HEK293 (cell line): ENCODE results near the gene SPANXD.

Source experiments
- CTCF ChIA-PET: fragments of 350-600 bp; formaldehyde crosslinking; extraction: SDS; loops from one replicate; lab custom pipeline; 2021; ENCODE audit warnings: antibody characterized with exemption; lab: Yijun Ruan, JAX
- POLR2A ChIA-PET: fragments of 300-600 bp; formaldehyde crosslinking; extraction: SDS; loops from one replicate; lab custom pipeline; 2020; ENCODE audit warnings: antibody characterized with exemption, inconsistent platforms; lab: Yijun Ruan, JAX
- H3K27ac ChIP-seq: fragments of 200-500 bp; sonication (Bioruptor generic); 2 replicates; pipeline ENCODE4 v1.5.1; 2014; ENCODE audit warnings: low read depth, low read length, control low read depth, inconsistent platforms; ENCODE audit errors: extremely low read depth
- H3K36me3 ChIP-seq, 2 experiments: fragments of 200-500 bp in 1 of 2; sonication (Bioruptor generic) in 1 of 2; 1 replicate in 1 of 2; 2 replicates in 1 of 2; pipeline ENCODE4 v1.5.1; 2014 to 2017; ENCODE audit warnings: inconsistent platforms in 2 of 2, low read length in 2 of 2; ENCODE audit not compliant: control insufficient read depth in 2 of 2, insufficient read depth in 1 of 2
- H3K4me1 ChIP-seq: fragments of 200-500 bp; sonication (Bioruptor generic); 2 replicates; pipeline ENCODE4 v1.5.1; 2014; ENCODE audit warnings: mild to moderate bottlenecking, low read length, inconsistent platforms; ENCODE audit not compliant: control insufficient read depth, insufficient read depth
- H3K4me3 ChIP-seq: 2 replicates; pipeline ENCODE4 v1.5.1; 2011; ENCODE audit warnings: low read depth, mild to moderate bottlenecking, control low read depth, low read length, moderate library complexity
- H3K9me3 ChIP-seq: fragments of 200-500 bp; sonication (Bioruptor generic); 2 replicates; pipeline ENCODE4 v1.5.1; 2014; ENCODE audit warnings: low read depth, low read length, inconsistent platforms; ENCODE audit not compliant: control insufficient read depth, insufficient read depth
- KLF10 ChIP-seq: fragments of 450-650 bp; IDR thresholded peaks from 2 replicates; pipeline ENCODE4 v1.5.1; 2018; ENCODE audit warnings: missing biosample characterization, mild to moderate bottlenecking, missing genetic modification characterization
- MEIS1 ChIP-seq: sonication (generic); formaldehyde crosslinking; IDR thresholded peaks from 2 replicates; pipeline ENCODE4 v1.8.1; 2022; ENCODE audit warnings: missing genetic modification reagents, mild to moderate bottlenecking, borderline replicate concordance
- SP3 ChIP-seq: fragments of 450-650 bp; formaldehyde crosslinking; IDR thresholded peaks from 2 replicates; pipeline ENCODE4 v1.5.1; 2016; ENCODE audit warnings: missing biosample characterization, missing genetic modification characterization
- ZNF169 ChIP-seq: fragments of 450-650 bp; formaldehyde crosslinking; IDR thresholded peaks from 2 replicates; pipeline ENCODE4 v1.5.1; 2016; ENCODE audit warnings: missing biosample characterization, missing genetic modification characterization
- ZNF175 ChIP-seq: fragments of 450-650 bp; formaldehyde crosslinking; IDR thresholded peaks from 2 replicates; pipeline ENCODE4 v1.5.1; 2016; ENCODE audit warnings: missing biosample characterization, missing genetic modification characterization
- ZNF19 ChIP-seq: fragments of 450-650 bp; formaldehyde crosslinking; IDR thresholded peaks from 2 replicates; pipeline ENCODE4; 2016; ENCODE audit warnings: missing biosample characterization, missing genetic modification characterization, low read depth
- ZNF24 ChIP-seq: fragments of 450-650 bp; formaldehyde crosslinking; IDR thresholded peaks from 2 replicates; pipeline ENCODE4 v1.5.1; 2016; ENCODE audit warnings: missing biosample characterization, missing genetic modification characterization
- ZNF341 ChIP-seq: fragments of 450-650 bp; formaldehyde crosslinking; IDR thresholded peaks from 2 replicates; pipeline ENCODE4; 2016; ENCODE audit warnings: low read depth, missing biosample characterization, missing genetic modification characterization
- ZNF394 ChIP-seq: fragments of 450-650 bp; formaldehyde crosslinking; IDR thresholded peaks from 2 replicates; pipeline ENCODE4 v1.5.1; 2016; ENCODE audit warnings: missing biosample characterization, missing genetic modification characterization, mild to moderate bottlenecking, moderate library complexity, borderline replicate concordance
- ZNF404 ChIP-seq: fragments of 450-650 bp; formaldehyde crosslinking; IDR thresholded peaks from 2 replicates; pipeline ENCODE4 v1.5.1; 2017; ENCODE audit warnings: missing biosample characterization, missing genetic modification characterization
- ZNF530 ChIP-seq: fragments of 450-650 bp; formaldehyde crosslinking; IDR thresholded peaks from 2 replicates; pipeline ENCODE4 v1.5.1; 2016; ENCODE audit warnings: low read depth, missing biosample characterization, missing genetic modification characterization
- ZNF548 ChIP-seq: fragments of 450-650 bp; formaldehyde crosslinking; IDR thresholded peaks from 2 replicates; pipeline ENCODE4 v1.5.1; 2016; ENCODE audit warnings: missing biosample characterization, missing genetic modification characterization
- ZNF623 ChIP-seq: fragments of 450-650 bp; formaldehyde crosslinking; IDR thresholded peaks from 2 replicates; pipeline ENCODE4 v1.5.1; 2016; ENCODE audit warnings: missing biosample characterization, missing genetic modification characterization
- ZNF701 ChIP-seq: fragments of 450-650 bp; formaldehyde crosslinking; IDR thresholded peaks from 2 replicates; pipeline ENCODE4 v1.5.1; 2016; ENCODE audit warnings: missing biosample characterization, missing genetic modification characterization
- ZSCAN4 ChIP-seq: fragments of 450-650 bp; formaldehyde crosslinking; IDR thresholded peaks from 2 replicates; pipeline ENCODE4 v1.5.1; 2017; ENCODE audit warnings: missing biosample characterization, missing genetic modification characterization
- TF ChIP-seq, protein P1 (sequence below): fragments of 450-650 bp; formaldehyde crosslinking; conservative IDR thresholded peaks from 2 replicates; pipeline ENCODE4 v1.5.1; 2016; ENCODE audit warnings: low read depth, missing biosample characterization, missing genetic modification characterization
- TF ChIP-seq, protein P2 (sequence below): fragments of 450-650 bp; formaldehyde crosslinking; IDR thresholded peaks from 2 replicates; pipeline ENCODE4 v1.5.1; 2016; ENCODE audit warnings: missing biosample characterization, missing genetic modification characterization
- TF ChIP-seq, protein P3 (sequence below): fragments of 450-650 bp; formaldehyde crosslinking; IDR thresholded peaks from 2 replicates; pipeline ENCODE4 v1.5.1; 2017; ENCODE audit warnings: missing biosample characterization, missing genetic modification characterization

Gene SPANXD

GRCh38 chrX:141701072-141701471, 2.5 kb upstream of the SPANXD start:
- CTCF ChIA-PET: no interaction called here
- TF ChIP-seq MEIS1 (CRISPR knock-in tag): no peak
- TF ChIP-seq ZNF623 (tag by site-specific recombination): no peak
- no peak for TF ChIP-seq ZNF701 (tag by site-specific recombination)
- no peak for TF ChIP-seq ZNF169 (tag by site-specific recombination)
- TF ChIP-seq, protein P1, sequence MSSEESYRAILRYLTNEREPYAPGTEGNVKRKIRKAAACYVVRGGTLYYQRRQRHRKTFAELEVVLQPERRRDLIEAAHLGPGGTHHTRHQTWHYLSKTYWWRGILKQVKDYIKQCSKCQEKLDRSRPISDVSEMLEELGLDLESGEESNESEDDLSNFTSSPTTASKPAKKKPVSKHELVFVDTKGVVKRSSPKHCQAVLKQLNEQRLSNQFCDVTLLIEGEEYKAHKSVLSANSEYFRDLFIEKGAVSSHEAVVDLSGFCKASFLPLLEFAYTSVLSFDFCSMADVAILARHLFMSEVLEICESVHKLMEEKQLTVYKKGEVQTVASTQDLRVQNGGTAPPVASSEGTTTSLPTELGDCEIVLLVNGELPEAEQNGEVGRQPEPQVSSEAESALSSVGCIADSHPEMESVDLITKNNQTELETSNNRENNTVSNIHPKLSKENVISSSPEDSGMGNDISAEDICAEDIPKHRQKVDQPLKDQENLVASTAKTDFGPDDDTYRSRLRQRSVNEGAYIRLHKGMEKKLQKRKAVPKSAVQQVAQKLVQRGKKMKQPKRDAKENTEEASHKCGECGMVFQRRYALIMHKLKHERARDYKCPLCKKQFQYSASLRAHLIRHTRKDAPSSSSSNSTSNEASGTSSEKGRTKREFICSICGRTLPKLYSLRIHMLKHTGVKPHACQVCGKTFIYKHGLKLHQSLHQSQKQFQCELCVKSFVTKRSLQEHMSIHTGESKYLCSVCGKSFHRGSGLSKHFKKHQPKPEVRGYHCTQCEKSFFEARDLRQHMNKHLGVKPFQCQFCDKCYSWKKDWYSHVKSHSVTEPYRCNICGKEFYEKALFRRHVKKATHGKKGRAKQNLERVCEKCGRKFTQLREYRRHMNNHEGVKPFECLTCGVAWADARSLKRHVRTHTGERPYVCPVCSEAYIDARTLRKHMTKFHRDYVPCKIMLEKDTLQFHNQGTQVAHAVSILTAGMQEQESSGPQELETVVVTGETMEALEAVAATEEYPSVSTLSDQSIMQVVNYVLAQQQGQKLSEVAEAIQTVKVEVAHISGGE (tag by site-specific recombination): no peak
- TF ChIP-seq ZSCAN4 (tag by site-specific recombination): no peak
- no peak for TF ChIP-seq ZNF394 (tag by site-specific recombination)
- no peak for TF ChIP-seq ZNF404 (tag by site-specific recombination)
- no peak for TF ChIP-seq ZNF24
- no peak for TF ChIP-seq ZNF530 (tag by site-specific recombination)
- TF ChIP-seq ZNF19: no peak
- TF ChIP-seq SP3 (tag by site-specific recombination): no peak
- TF ChIP-seq, protein P2, sequence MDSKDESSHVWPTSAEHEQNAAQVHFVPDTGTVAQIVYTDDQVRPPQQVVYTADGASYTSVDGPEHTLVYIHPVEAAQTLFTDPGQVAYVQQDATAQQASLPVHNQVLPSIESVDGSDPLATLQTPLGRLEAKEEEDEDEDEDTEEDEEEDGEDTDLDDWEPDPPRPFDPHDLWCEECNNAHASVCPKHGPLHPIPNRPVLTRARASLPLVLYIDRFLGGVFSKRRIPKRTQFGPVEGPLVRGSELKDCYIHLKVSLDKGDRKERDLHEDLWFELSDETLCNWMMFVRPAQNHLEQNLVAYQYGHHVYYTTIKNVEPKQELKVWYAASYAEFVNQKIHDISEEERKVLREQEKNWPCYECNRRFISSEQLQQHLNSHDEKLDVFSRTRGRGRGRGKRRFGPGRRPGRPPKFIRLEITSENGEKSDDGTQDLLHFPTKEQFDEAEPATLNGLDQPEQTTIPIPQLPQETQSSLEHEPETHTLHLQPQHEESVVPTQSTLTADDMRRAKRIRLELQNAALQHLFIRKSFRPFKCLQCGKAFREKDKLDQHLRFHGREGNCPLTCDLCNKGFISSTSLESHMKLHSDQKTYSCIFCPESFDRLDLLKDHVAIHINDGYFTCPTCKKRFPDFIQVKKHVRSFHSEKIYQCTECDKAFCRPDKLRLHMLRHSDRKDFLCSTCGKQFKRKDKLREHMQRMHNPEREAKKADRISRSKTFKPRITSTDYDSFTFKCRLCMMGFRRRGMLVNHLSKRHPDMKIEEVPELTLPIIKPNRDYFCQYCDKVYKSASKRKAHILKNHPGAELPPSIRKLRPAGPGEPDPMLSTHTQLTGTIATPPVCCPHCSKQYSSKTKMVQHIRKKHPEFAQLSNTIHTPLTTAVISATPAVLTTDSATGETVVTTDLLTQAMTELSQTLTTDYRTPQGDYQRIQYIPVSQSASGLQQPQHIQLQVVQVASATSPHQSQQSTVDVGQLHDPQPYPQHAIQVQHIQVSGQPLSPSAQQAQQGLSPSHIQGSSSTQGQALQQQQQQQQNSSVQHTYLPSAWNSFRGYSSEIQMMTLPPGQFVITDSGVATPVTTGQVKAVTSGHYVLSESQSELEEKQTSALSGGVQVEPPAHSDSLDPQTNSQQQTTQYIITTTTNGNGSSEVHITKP: no peak
- TF ChIP-seq, protein P3, sequence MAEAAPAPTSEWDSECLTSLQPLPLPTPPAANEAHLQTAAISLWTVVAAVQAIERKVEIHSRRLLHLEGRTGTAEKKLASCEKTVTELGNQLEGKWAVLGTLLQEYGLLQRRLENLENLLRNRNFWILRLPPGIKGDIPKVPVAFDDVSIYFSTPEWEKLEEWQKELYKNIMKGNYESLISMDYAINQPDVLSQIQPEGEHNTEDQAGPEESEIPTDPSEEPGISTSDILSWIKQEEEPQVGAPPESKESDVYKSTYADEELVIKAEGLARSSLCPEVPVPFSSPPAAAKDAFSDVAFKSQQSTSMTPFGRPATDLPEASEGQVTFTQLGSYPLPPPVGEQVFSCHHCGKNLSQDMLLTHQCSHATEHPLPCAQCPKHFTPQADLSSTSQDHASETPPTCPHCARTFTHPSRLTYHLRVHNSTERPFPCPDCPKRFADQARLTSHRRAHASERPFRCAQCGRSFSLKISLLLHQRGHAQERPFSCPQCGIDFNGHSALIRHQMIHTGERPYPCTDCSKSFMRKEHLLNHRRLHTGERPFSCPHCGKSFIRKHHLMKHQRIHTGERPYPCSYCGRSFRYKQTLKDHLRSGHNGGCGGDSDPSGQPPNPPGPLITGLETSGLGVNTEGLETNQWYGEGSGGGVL (tag by site-specific recombination): no peak
- TF ChIP-seq KLF10 (tag by site-specific recombination): no peak
- no peaks in the 10 kb centered on the region for H3K36me3 ChIP-seq
- H3K9me3 ChIP-seq: no peaks in the 10 kb centered on the region
- no peak overlapping the region for H3K27ac ChIP-seq
- H3K4me3 ChIP-seq: no peak overlapping the region
- POLR2A ChIA-PET: no interaction called here
- H3K4me1 ChIP-seq: no peaks in the 10 kb centered on the region

DNA sequence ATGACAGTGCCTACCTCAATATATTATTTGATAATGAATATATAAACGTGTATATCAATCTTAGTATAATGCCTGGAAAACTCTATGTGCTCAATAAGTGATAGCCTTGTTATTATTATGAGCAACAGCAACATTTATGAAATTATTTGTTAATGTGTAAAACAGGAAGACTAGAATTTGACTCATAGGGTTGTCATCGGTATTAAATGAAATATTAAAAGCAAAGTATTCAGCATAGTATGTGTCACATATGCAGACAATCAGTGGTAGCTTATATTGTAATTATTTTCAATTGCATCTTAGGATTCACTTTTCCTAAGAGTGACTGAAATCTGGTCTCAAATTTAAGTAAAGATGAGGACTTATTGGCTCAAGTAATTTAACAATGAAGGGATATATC, 24.6 kb downstream of the SPANXD start:
- H3K36me3 ChIP-seq: no peaks in the 10 kb centered on the region
- ChIA-PET CTCF (interaction anchor here (0.6 kb wide), 1 partner anchor 1708 kb away, joined by 4 read pairs; no protein-coding TSS in a partner anchor), POLR2A (no interaction called here)
- no peaks in the 10 kb centered on the region for H3K4me1 ChIP-seq
- TF ChIP-seq SP3 (tag by site-specific recombination) (no peak), ZNF341 (tag by site-specific recombination) (no peak), ZNF548 (tag by site-specific recombination) (no peak), ZNF175 (tag by site-specific recombination) (no peak)
- no peak overlapping the region for H3K27ac ChIP-seq
- no peak overlapping the region for H3K4me3 ChIP-seq
- no peaks in the 10 kb centered on the region for H3K9me3 ChIP-seq
